GM12878 (cell line): ENCODE data around the gene CCDC201. TPM values are rescaled to one million over a fixed set of nuclear protein-coding genes. Genes with fewer than 3 reads are reported as not detected.

Experiments used
- ATAC-seq: fragments of 200-7000 bp; cut with Tn5 transposase; 3 replicates; pipeline ENCODE4 v1.9.1; 2020; ENCODE audit warnings: mild to moderate bottlenecking, moderate library complexity
- BruUV-seq: library from RNA; stranded (reverse); fragments of 400-500 nt; replicated peaks from 2 replicates; lab custom pipeline; 2021; lab: Mats Ljungman, UMichigan
- CTCF ChIA-PET: fragments of 300-600 bp; sonication (Branson Sonifier 250); formaldehyde crosslinking; extraction: SDS; loops from one replicate; lab custom pipeline; 2021; ENCODE audit warnings: inconsistent platforms; lab: Yijun Ruan, JAX
- POLR2A ChIA-PET: fragments of 350-600 bp; formaldehyde crosslinking; extraction: SDS; loops from one replicate; lab custom pipeline; 2021; ENCODE audit warnings: inconsistent platforms; lab: Charles Lee
- RAD21 ChIA-PET: fragments of 300-600 bp; sonication (Branson Sonifier 250); formaldehyde crosslinking; loops from one replicate; lab custom pipeline; 2023; ENCODE audit warnings: antibody characterized with exemption; ENCODE audit not compliant: unreplicated experiment; lab: Charles Lee
- SMC1A ChIA-PET: fragments of 300-600 bp; sonication (Branson Sonifier 250); formaldehyde crosslinking; loops from one replicate; lab custom pipeline; 2023; ENCODE audit not compliant: unreplicated experiment, uncharacterized antibody; lab: Charles Lee
- DNase-seq: peaks from one replicate; pipeline ENCODE4 v3.0.0-alpha.2; 2011; ENCODE audit warnings: low read depth, low spot score
- FAIRE-seq: peaks from 3 replicates; lab custom pipeline; 2011; peaks lifted over from hg19 to GRCh38; lab: Jason Lieb, UNC
- H2AFZ ChIP-seq: 2 replicates; pipeline ENCODE4 v1.6.0; 2011; ENCODE audit warnings: low read depth, low read length, control low read depth; ENCODE audit not compliant: control insufficient read depth
- H3K27ac ChIP-seq: 2 replicates; pipeline ENCODE4 v1.5.1; 2011; ENCODE audit warnings: control low read depth; ENCODE audit not compliant: control insufficient read depth, insufficient read depth
- H3K27me3 ChIP-seq, 2 experiments: replicated peaks in 1 of 2; 2 replicates each; pipeline versions ENCODE4 v1.6.0 to v1.6.1; 2011; ENCODE audit warnings: low read length in 1 of 2; ENCODE audit not compliant: control insufficient read depth in 2 of 2, insufficient read depth in 2 of 2
- H3K36me3 ChIP-seq, 2 experiments: 2 replicates each; pipeline ENCODE4 v1.5.1; 2011; ENCODE audit warnings: low read length in 1 of 2; ENCODE audit not compliant: control insufficient read depth in 2 of 2, insufficient read depth in 2 of 2
- H3K4me1 ChIP-seq: 2 replicates; pipeline ENCODE4 v1.6.1; 2011; ENCODE audit warnings: mild to moderate bottlenecking, low read length, moderate library complexity, mixed read lengths; ENCODE audit not compliant: control insufficient read depth, insufficient read depth
- H3K4me2 ChIP-seq: 2 replicates; pipeline ENCODE4 v1.6.0; 2011; ENCODE audit warnings: control low read depth; ENCODE audit not compliant: control insufficient read depth, insufficient read depth
- H3K4me3 ChIP-seq: fragments of 200-600 bp; sonication (generic); 2 replicates; pipeline ENCODE4 v1.5.1; 2016
- H3K79me2 ChIP-seq: 2 replicates; pipeline ENCODE4 v1.6.0; 2011; ENCODE audit warnings: low read length; ENCODE audit not compliant: control insufficient read depth, insufficient read depth
- H3K9ac ChIP-seq: 2 replicates; pipeline ENCODE4 v1.8.0; 2011; ENCODE audit warnings: low read length, control low read depth, mixed read lengths; ENCODE audit not compliant: control insufficient read depth, insufficient read depth
- H3K9me3 ChIP-seq: replicated peaks from 3 replicates; pipeline ENCODE4 v1.5.1; 2011; ENCODE audit warnings: mild to moderate bottlenecking, low read length; ENCODE audit not compliant: control insufficient read depth, insufficient read depth
- H4K20me1 ChIP-seq: 2 replicates; pipeline ENCODE4 v1.6.0; 2011; ENCODE audit not compliant: control insufficient read depth, insufficient read depth
- BHLHE40 ChIP-seq, 2 experiments: fragments of 450-650 bp in 1 of 2; IDR thresholded peaks; 2 replicates each; pipeline ENCODE4 v1.6.1; 2011 to 2017; ENCODE audit warnings: low read depth in 2 of 2, borderline replicate concordance in 1 of 2, improper control_type of control experiment in 1 of 2, low read length in 1 of 2, mild to moderate bottlenecking in 1 of 2
- BMI1 ChIP-seq: fragments of 450-650 bp; IDR thresholded peaks from 2 replicates; pipeline ENCODE4 v1.6.1; 2016; ENCODE audit warnings: mild to moderate bottlenecking, moderate library complexity, borderline replicate concordance
- FOS ChIP-seq: IDR thresholded peaks from 3 replicates; pipeline ENCODE4 v1.6.1; 2011; ENCODE audit warnings: borderline replicate concordance; ENCODE audit not compliant: insufficient read length; ENCODE audit errors: extremely low read depth
- GABPA ChIP-seq: IDR thresholded peaks from 2 replicates; pipeline ENCODE4 v1.6.1; 2014; ENCODE audit warnings: antibody characterized with exemption, low read depth, mild to moderate bottlenecking, inconsistent platforms
- SIN3A ChIP-seq: IDR thresholded peaks from 2 replicates; pipeline ENCODE4 v1.6.1; 2012; ENCODE audit warnings: low read depth, low read length, improper control_type of control experiment
- SP1 ChIP-seq: IDR thresholded peaks from one replicate; pipeline ENCODE4 v1.6.1; 2011; ENCODE audit warnings: low read depth, low read length
- WGBS: methylation state at CpG from one replicate; pipeline ENCODE4 v1.1.6; 2016; ENCODE audit warnings: low lambda C conversion rate; ENCODE audit not compliant: insufficient replicate concordance, insufficient coverage; ENCODE audit errors: missing lambda C conversion rate; 5-methylcytosine and 5-hydroxymethylcytosine counted together
- in situ Hi-C: fragments of 300-500 bp; cut with MboI; formaldehyde crosslinking; loops from 9 replicates; pipeline ENCODE4 v1.14.3; 2018; ENCODE audit warnings: mixed read lengths
- intact Hi-C: fragments of 100-400 bp; cut with micrococcal nuclease; formaldehyde crosslinking; loops from one replicate; pipeline ENCODE4 v1.14.2; 2022; ENCODE audit not compliant: unreplicated experiment
- polyA plus RNA-seq, 11 experiments: library from polyadenylated mRNA; depleted of rRNA in 4 of 11; unstranded in 6 of 11; stranded (reverse) in 5 of 11; fragments of >200 nt; fragmentation: Nextera tagmentation in 4 of 11; fragmentation: Illumina TruSeq in 1 of 11; extraction: Ambion mirVana in 4 of 11; extraction: Trizol in 1 of 11; gene quantifications; 1 replicate in 1 of 11; 2 replicates in 10 of 11; pipeline versions ENCODE4 v1.2.1 to v1.2.3, GENCODE V29; 2011 to 2016; ENCODE audit warnings: inconsistent platforms in 2 of 11, missing spikeins in 2 of 11, low read depth in 1 of 11
- total RNA-seq, 4 experiments: library from RNA; depleted of rRNA in 3 of 4; stranded (reverse); fragments of >200 nt in 3 of 4; fragmentation: Illumina TruSeq in 1 of 4; extraction: Trizol in 1 of 4; gene quantifications; 2 replicates each; pipeline versions ENCODE4 v1.2.1 to v1.2.3, GENCODE V29; 2013 to 2021

The CCDC201 gene
- total and polyA plus RNA-seq, 10 of the 15 experiments (the other 5 are each of a cell fraction or from before 2014, with no cell fraction given): 0.10 TPM; not detected in 9

- FAIRE-seq: no peak
- H3K79me2 ChIP-seq: no peaks in the 10 kb centered on the region
- intact Hi-C loops (no loop called here), in situ Hi-C loops (no loop called here)
- no peak for DNase-seq
- ATAC-seq: no peak
- ChIA-PET SMC1A (interaction anchor here (1.0 to 1.5 kb wide), 5 partner anchors 10 to 1287 kb away, joined by 3 to 4 read pairs (median 3); no protein-coding TSS in a partner anchor), RAD21 (interaction anchor here (1.6 to 1.8 kb wide), 3 partner anchors 26 to 465 kb away, joined by 4 to 6 read pairs (median 5); no protein-coding TSS in a partner anchor), POLR2A (no interaction called here), CTCF (interaction anchor here (1.1 to 1.6 kb wide), 6 partner anchors 10 to 466 kb away, joined by 3 to 7 read pairs (median 5); no protein-coding TSS in a partner anchor)
- no TSS peak for BruUV-seq
- 13% methylated on average over 6 of the region's 6 CpGs for WGBS
- no peak overlapping the region for H3K4me3 ChIP-seq
- 0 out of 2 replicates have a peak, but pooled peaks cover 4% of the 10 kb centered on the region for H4K20me1 ChIP-seq
- H3K36me3 ChIP-seq: no peaks in the 10 kb centered on the region
- no peaks in the 10 kb centered on the region for H3K9me3 ChIP-seq
- H2AFZ ChIP-seq: no peak overlapping the region
- TF ChIP-seq GABPA: no peak
- no peak for TF ChIP-seq BHLHE40 (IDR thresholded peaks at IDR 0.05; ENCODE audit: borderline replicate concordance in 1 of 2, low read depth in 2 of 2, low read length in 1 of 2)
- TF ChIP-seq FOS: no peak
- TF ChIP-seq SIN3A: no peak
- TF ChIP-seq SP1: no peak
- TF ChIP-seq BMI1: no peak
- no peak overlapping the region for H3K4me2 ChIP-seq
- peaks cover 0 to 12% of the 10 kb centered on the region in 2 experiments; a peak in 3 of 4 replicates for H3K27me3 ChIP-seq
- H3K4me1 ChIP-seq: no peaks in the 10 kb centered on the region
- no peak overlapping the region for H3K27ac ChIP-seq
- H3K9ac ChIP-seq: no peak overlapping the region
Measured at GRCh38 chr7:45892407-45893035, 19.6 kb upstream of the CCDC201 start.
